Right hindlimb (tissue), 1 donor: ENCODE results near the gene ZNF710.
A peak's percentile ranks its signal among the peaks of the same experiment; 100 is the strongest.

Source experiments
- DNase-seq: peaks from one replicate; pipeline ENCODE4 v3.0.0-alpha.2; 2018

ZNF710 gene

DNA sequence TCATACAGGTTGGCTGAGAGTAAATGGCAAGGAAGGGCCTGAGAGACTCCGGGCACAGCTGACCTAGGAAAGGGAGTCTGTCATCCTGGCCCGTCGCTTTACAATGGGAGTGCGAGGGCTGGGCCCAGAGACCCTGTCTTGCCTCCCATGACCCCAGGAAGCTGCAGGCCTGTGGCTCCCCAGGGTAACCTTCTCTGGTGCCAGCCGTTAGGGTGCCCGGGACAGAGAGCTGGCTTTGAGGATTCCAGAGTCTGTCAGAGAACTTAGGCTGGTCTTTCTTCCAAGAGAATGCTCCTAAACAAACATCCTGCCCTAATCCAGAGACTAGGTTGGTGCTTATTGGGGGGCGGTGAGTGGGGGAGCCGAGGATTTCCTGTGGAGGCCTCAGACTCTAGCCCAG, 18.5 kb downstream of the ZNF710 start:
- DNase-seq: no peak

DNA sequence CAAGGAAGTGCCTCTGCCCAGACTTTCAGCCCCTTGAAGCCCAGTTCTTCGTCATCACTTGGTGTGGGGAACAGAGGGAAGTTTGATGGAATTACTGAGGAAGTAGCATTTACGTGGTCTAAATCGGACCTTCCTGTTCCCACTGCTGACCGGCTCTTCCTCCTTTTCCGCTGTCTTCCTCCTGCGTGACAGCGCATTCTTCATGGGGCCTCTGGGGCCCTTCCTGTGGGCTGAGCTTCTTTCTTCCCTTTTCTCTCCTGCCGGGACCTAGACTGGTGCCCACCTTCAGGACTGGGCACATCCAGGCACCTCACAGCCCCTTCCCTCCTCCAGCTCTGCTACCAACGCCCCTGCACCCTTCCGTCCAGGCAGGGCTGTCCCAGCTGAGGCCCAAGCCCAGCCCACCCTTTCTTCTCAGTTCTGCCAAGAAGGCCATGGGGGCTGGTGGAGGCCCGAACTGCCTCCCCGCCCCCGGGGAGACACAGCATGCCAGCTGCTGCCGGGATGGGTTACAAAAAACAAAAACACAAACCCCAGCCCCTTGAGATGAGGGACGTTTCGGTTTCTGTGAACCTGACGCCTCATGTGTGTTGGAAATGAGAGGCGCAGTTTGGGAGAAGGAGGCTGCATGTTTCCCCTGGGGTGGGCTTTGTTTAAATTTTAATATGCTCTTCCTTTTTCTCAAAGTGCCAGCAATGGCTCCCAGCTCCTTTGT, 19.1 kb downstream of the ZNF710 start:
- DNase-seq: no peak

DNA sequence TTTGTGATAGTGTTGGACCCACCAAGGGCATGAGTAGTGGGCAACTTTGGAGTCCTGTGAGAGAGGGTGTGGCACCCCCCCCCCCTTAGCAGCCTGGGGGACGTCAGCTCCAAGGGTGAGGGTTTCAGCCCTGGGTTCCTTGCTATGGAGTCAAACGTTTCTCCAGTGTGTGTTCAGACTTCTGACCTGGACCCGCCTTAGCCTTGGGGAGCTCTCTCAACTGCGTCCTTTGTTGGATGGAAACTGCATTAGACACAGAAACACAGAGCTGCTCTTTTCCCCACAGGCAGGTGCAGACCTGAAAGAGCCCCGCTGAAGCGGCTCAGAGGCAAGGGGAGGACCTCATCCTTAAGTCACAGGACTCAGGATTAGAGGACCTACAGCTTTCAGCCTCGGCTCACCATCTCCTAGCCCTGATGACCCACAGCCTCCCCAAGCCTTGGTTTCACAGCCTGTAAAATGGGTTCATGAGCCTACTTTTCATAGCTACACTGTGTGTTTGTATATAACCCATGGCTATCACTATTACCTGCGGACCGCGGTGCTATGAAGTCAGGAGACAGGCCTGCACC, 19.9 kb downstream of the ZNF710 start:
- DNase-seq: no peak

- DNase-seq: no peak
Measured at GRCh38 chr15:90022345-90022744, 21.2 kb downstream of the ZNF710 start.

GRCh38 chr15:90022905-90023700, 22.0 kb downstream of the ZNF710 start:
- no peak for DNase-seq

GRCh38 chr15:90024406-90024805, 23.3 kb downstream of the ZNF710 start:
- DNase-seq: no peak

DNA sequence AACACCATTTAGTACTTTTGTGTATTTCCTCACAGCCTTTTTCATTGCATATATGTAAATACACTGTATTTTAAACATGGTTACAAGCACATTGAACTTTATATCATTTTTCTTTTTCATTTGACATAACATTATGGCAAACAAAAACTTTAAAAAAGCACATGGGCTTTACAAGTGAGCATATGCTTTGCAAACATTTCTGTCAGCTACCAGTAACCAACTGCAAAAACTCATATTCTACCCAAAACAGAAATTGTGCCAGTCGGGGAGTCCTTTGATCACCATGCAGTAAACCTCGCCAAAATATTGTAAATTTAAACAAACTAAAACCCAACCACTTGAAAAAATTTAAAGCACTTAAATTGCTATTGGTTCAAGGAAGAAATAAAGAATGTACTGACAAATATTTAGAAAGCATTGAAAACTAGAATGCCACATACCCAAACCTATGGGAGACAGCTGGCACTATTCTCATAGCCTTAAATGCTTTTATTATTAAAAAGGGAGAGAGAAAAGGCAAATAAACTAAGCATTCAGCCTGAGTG, 24.4 kb downstream of the ZNF710 start:
- DNase-seq: no peak

DNA sequence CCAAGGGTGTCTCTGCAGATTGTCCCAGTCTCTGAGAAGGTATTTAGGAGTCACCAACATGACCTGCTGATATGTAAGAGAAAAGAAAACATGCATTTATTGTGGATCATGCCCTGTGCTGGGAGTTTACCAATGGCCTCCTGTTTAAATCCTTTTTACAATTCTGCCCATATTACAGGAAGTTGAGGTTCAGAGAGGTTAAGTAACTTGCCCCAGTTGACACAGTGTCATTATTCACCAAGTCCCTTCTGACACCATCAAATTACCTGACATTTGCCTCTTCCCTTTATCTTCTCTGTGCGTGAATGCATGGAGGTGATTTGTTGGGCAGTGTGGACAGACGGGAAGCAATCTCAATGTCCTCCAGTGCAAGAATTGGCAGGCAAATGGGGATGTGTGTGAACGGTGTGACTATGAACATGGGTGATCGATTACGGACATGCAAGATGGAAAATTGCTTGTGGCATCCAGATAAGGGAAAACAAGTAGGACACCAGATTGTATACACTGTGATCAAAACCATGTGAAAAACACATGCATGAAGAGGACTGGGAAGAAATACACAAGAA, 27.3 kb downstream of the ZNF710 start:
- DNase-seq: no peak

DNA sequence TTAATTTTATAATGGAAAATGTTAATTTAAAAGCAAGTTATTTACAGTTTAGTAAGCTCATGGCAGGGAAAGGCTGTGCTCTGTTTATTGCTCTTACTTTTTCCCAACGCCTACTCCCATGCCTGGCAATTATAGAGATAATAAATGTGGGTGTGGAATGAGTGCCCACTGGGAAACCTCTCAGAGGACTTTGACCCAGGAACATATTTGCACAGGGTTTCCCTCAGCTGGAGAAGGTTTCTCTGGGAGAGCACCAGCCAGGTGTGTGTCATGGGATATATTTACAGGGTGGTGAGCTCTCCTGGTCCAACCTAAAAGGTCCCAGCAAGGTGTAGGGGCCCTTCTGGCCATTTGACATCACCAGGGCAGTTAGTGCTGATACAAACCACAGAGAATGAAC, 27.9 kb downstream of the ZNF710 start:
- DNase-seq: no peak

- no peak for DNase-seq
Measured at GRCh38 chr15:90030376-90030775, 29.3 kb downstream of the ZNF710 start.

- DNase-seq: no peak
Measured at GRCh38 chr15:90031231-90031791, 30.2 kb downstream of the ZNF710 start.

DNA sequence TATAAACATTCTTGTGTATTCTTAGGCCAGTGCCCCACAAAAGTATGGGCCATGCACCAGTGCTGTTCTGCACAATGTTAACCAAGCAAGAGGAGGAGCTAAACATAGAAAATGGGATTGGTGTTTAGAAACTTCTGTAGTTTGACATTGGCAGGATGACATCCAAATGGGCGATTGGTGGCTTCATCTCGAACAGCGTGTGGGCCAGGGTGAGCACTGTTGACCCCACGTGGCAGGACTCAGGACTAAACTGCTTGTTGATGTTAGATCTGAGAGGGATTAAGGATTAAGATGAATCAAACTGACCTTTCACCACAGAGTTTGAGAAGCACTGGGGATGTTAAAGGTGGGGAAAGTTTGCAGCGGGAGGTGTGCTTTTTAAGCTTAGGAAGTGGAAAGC, 31.9 kb downstream of the ZNF710 start:
- DNase-seq: no peak

DNA sequence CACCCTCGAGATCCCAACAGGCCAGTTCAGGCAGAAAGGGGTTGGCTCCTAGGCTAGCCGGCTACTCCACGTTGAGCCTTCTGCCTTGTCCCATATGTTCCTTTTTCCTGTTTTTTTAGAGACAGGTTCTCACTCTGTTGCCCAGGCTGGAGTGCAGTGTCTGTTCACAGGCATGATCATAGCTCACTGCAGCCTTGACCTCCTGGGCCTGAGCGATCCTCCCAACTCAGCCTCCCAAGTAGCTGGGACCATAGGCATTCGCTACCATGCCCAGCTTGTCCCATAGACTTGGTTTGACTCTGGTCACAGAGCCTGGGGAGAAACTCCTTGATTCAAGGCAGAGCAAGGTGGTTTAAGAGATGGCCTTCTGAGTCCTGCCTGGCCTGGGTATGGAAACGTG, 32.3 kb downstream of the ZNF710 start:
- no peak for DNase-seq

- DNase-seq: no peak
Measured at GRCh38 chr15:90035095-90035839, 34.1 kb downstream of the ZNF710 start.

DNA sequence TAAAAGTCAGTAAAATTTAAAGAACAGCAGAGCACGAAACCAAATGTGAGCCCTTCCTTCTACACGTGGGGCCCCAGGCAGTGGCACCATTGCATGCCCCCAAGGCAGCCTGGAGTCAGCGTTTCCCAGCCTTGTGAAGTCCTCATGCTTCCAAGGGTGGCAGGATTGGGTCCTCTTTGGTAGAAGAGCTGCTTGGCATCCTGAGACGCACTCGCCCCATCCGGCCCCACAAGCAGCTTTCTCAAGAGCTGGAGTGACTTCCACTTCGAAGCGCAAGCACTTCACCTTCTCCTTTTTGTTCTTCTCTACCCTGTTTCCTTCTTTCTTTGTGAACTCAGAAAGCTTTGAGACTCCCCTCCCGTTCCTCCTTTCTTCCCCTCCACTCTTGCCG, 34.7 kb downstream of the ZNF710 start:
- DNase-seq: no peak

- peak; percentile 17 for DNase-seq
Measured at GRCh38 chr15:90036343-90036742, 35.2 kb downstream of the ZNF710 start.

DNA sequence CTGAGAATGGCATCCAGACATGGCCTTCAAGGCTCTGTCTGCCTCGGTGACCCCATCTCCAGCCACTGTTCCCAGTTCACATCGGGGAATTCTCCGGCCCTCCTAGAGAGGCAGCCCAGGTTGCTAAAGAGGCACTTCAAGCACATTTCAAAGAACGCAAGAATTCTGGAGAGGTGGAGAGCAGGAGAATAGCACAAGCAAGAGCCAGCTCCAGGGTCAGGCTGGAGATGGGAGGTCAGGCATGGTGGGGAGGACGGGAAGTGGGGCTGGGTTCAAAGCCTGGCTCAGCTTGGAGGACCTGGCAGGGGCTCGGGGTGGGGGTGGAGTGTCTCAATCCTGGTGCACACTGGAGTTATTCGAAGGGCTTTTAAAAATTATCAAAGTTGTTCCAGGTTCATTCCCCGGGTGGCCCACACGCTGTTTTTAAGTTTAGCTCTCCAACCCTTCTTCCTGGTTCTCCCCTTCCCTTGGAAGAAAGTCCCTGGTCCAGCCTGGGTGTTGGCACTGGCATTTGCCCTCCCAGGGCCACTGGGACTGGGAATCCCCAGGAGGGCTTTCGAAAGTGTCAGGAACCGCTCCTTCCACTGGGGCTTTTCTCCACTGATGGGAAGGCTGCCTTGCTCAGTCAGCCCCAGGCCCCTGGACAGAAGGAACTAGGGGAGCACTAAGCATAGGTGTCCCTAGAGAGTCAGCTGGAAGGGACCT, 35.8 kb downstream of the ZNF710 start:
- peak; percentile 12 for DNase-seq

DNA sequence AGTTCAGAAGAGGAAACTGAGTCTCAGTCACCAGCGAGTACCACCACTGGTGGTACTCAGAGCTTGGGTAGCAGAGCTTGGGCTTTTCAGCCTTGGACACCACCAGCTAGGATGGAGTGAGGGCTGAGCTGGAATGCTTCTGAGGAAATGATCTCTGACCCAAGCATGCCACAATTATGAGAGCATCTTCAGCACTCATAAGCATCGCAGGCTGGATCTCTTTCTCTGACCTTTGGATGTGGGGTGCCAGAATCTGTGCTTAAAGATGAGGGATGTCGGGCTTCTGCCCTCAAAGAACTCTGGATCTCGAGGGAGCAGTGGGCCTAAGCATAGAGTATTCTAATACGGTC, 36.4 kb downstream of the ZNF710 start:
- peak; percentile 16 for DNase-seq

- peak; percentile 12 for DNase-seq
Measured at GRCh38 chr15:90037961-90038631, 37.0 kb downstream of the ZNF710 start.

- peak; percentile 4 for DNase-seq
Measured at GRCh38 chr15:90038632-90039095, 37.5 kb downstream of the ZNF710 start.

GRCh38 chr15:90039996-90040395, 38.9 kb downstream of the ZNF710 start:
- DNase-seq: peak; percentile 4
